NCI-H146 treated with DMSO at 0.1 percent for 48 hours (cell line): ENCODE data around the gene CHEK1.
A peak's percentile ranks its signal among the peaks of the same experiment; 100 is the strongest.
"Not testable (repeated sequence)": the region's sequence is repeated elsewhere in the genome, so short reads cannot be mapped to it uniquely, and the experiment has no call there.

ENCODE experiments used
- DNase-seq: peaks from one replicate; lab custom pipeline; 2025; ENCODE audit not compliant: unreplicated experiment; lab: John Stamatoyannopoulos, UW

Gene CHEK1

DNA sequence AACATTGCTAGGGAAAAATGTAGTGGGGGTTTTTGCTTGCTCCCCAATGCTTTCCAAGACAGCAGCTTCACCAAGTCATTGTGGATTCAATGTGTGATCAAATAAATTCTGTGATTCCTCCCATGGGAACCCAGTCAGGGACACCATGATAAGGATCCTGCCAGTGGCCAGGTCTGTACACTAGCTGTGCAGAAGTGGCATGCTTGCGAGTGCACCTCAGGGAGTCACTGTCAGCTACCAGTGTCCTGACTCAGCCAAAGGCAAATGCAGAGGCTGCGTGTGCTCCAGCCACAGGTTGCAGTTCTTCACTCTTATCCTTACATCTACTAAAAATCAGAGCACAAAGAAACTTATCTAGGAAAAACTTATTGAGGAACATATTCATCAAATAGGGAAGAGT, 65.0 kb downstream of the CHEK1 start:
- no peak for DNase-seq

DNA sequence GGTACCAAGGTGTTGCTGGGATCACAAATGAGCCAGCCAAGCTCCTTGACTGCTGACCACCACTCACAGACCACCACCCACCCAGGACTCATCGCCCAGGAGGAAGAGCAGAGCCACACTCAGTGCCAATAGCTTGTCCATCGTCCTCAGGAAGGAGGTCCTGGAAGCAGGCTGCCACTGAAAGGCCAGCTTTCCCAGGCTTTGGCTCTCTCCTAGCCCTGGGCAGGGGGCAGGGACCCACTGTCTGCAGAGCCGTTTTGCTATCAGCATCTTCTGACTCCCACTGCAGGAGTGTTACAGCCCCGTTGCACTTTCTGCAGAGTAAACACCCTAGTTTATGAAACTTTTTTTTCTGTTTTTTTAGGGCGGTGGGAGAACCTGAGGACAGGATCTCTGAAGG, 67.9 kb downstream of the CHEK1 start:
- no peak for DNase-seq

- no peak for DNase-seq
Observed at GRCh38 chr11:125694951-125695350, 70.0 kb downstream of the CHEK1 start.

DNA sequence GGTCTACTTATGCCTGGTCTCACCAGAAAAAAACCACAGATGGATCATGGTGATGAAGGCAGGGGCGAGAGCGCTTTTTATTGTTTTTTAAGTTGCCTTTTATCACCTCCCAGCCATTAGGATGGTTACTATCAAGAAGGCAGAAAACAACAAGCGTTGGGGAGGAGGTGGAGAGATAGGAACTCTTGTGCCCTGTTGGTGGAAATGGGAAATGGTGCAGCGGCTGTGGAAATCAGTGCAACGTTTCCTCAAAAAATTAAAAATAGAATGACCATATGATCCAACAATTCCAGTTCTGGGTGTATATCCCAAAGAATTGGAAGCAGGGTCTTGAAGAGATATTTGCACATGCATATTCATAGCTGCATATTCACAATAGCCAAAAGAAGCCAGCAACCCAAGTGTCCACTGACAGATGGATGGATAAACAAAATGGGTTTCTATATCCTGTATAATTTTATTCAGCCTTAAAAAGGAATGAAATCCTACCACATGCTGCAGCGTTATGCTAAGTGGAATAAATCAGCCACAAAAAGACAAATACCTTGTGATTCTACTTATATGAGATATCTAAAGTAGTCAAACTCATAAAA, 76.2 kb downstream of the CHEK1 start:
- DNase-seq, result no peak

DNA sequence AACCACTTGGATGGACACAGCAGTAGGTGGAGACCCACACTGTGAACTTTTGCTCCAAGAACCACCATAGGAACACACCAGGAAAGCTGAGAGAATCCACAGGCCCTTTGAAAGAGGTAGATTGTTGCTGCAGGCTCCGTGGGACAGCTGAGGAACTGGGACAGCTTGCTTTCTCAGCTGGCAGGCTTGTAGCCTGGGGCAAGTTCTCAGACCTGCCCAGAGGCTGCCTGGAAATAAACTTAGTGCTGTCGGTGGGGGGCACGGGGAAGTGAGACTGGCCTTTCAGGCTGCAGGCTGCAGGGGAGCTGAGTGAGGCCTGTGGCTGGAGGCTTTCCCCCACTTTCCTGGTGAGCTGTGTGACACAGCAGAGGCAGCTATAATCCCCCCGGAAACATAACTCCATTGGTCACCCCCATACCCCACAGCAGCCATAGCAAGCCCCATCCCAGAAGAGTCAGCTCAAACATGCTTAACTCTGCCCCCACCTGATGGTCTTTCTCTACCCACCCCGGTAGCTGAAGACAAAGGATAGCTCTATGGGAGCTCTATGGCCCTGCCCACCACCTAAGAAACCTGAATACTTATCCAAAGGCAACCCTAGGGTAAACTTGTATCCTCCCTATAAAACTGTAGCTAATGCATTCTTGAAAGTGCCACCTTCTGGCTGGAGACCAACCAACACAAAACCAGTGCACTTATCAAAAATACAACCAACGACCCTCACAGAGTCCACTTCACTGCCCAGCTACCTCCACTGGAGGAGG, 77.1 kb downstream of the CHEK1 start:
- peak; percentile 26 for DNase-seq

GRCh38 chr11:125704686-125705085, 79.7 kb downstream of the CHEK1 start:
- DNase-seq, result not testable (repeated sequence)

DNA sequence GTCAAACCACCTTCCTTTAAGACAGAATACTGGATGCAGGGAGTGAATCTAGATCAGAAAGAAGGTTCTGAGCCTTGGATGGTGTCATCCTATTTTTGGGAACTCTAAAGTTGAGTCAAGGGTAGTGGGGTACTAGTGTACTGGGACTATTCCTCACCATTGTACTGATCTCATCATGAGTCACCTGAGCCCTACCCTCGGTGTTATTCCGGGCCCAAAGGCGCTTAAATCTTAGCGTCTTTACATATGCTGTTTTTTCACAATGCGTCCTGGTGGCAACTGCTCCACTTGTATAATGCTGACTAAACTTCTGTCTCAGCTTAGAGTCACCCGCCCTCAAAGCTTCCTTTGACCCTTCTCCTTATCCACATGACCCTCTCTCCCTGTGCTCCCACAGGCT, 95.8 kb downstream of the CHEK1 start:
- DNase-seq, result no peak

- DNase-seq, result peak; percentile 1
Observed at GRCh38 chr11:125724125-125724524, 99.2 kb downstream of the CHEK1 start.
